Measurements from ENCODE around the gene SYT2.

The SYT2 gene

GRCh38 chr1:202700061-202700460, 10.2 kb downstream of the SYT2 start:
- no peak overlapping the region for H3K27ac ChIP-seq (ENCODE audit: low read depth, low read length)
- no peaks in the 10 kb centered on the region for H3K9me3 ChIP-seq (ENCODE audit: control insufficient read depth, insufficient read depth, low read length)
- no peak overlapping the region for H3K4me3 ChIP-seq (ENCODE audit: low read length)
- no peaks in the 10 kb centered on the region for H3K9me2 ChIP-seq (replicated peaks; ENCODE audit: control insufficient read depth, low read length)
- TF ChIP-seq CTCF (IDR thresholded peaks at IDR 0.05; ENCODE audit: low read depth, low read length, poor library complexity, severe bottlenecking) (no peak), EZH2phosphoT487 (IDR thresholded peaks at IDR 0.05; ENCODE audit: borderline replicate concordance, low read length) (no peak)
- H3K4me1 ChIP-seq (ENCODE audit: control insufficient read depth, low read length) = no peaks in the 10 kb centered on the region
- no peaks in the 10 kb centered on the region for H3F3A ChIP-seq (ENCODE audit: control insufficient read depth, insufficient read depth)
- no peaks in the 10 kb centered on the region for H4K20me1 ChIP-seq (ENCODE audit: control insufficient read depth, insufficient read depth, low read depth, low read length)
- no peaks in the 10 kb centered on the region for H3K79me2 ChIP-seq (ENCODE audit: control insufficient read depth, low read length)
- H3K36me3 ChIP-seq (ENCODE audit: control insufficient read depth, low read length) = no peaks in the 10 kb centered on the region
- peaks cover 12% of the 10 kb centered on the region; the same call in 1 of the 2 replicates for H3K27me3 ChIP-seq (ENCODE audit: control insufficient read depth, low read length)
- no peak overlapping the region for H3K4me2 ChIP-seq (ENCODE audit: low read length)

GRCh38 chr1:202698276-202698675, 12.0 kb downstream of the SYT2 start:
- no peak overlapping the region for H3K4me2 ChIP-seq (ENCODE audit: low read length)
- no peak for TF ChIP-seq EZH2phosphoT487 (IDR thresholded peaks at IDR 0.05; ENCODE audit: borderline replicate concordance, low read length)
- H3K27ac ChIP-seq (ENCODE audit: low read depth, low read length) = no peak overlapping the region
- no peaks in the 10 kb centered on the region for H3K9me2 ChIP-seq (replicated peaks; ENCODE audit: control insufficient read depth, low read length)
- H4K20me1 ChIP-seq (ENCODE audit: control insufficient read depth, insufficient read depth, low read depth, low read length) = no peaks in the 10 kb centered on the region
- H3K36me3 ChIP-seq (ENCODE audit: control insufficient read depth, low read length) = no peaks in the 10 kb centered on the region
- no peaks in the 10 kb centered on the region for H3K79me2 ChIP-seq (ENCODE audit: control insufficient read depth, low read length)
- no peaks in the 10 kb centered on the region for H3K4me1 ChIP-seq (ENCODE audit: control insufficient read depth, low read length)
- H3F3A ChIP-seq (ENCODE audit: control insufficient read depth, insufficient read depth) = no peaks in the 10 kb centered on the region
- no peaks in the 10 kb centered on the region for H3K27me3 ChIP-seq (ENCODE audit: control insufficient read depth, low read length)
- H3K4me3 ChIP-seq (ENCODE audit: low read length) = no peak overlapping the region
- no peaks in the 10 kb centered on the region for H3K9me3 ChIP-seq (ENCODE audit: control insufficient read depth, insufficient read depth, low read length)

- no peaks in the 10 kb centered on the region for H3K27me3 ChIP-seq (ENCODE audit: control insufficient read depth, low read length)
- no peaks in the 10 kb centered on the region for H3K36me3 ChIP-seq (ENCODE audit: control insufficient read depth, low read length)
- H3K79me2 ChIP-seq (ENCODE audit: control insufficient read depth, low read length) = no peaks in the 10 kb centered on the region
- no peaks in the 10 kb centered on the region for H3K9me2 ChIP-seq (replicated peaks; ENCODE audit: control insufficient read depth, low read length)
- H3K4me1 ChIP-seq (ENCODE audit: control insufficient read depth, low read length) = no peaks in the 10 kb centered on the region
- TF ChIP-seq EZH2phosphoT487 (IDR thresholded peaks at IDR 0.05; ENCODE audit: borderline replicate concordance, low read length) (no peak), CTCF (IDR thresholded peaks at IDR 0.05; ENCODE audit: low read depth, low read length, poor library complexity, severe bottlenecking) (no peak)
- no peak overlapping the region for H3K4me2 ChIP-seq (ENCODE audit: low read length)
- H4K20me1 ChIP-seq (ENCODE audit: control insufficient read depth, insufficient read depth, low read depth, low read length) = no peaks in the 10 kb centered on the region
- no peaks in the 10 kb centered on the region for H3F3A ChIP-seq (ENCODE audit: control insufficient read depth, insufficient read depth)
- no peak overlapping the region for H3K27ac ChIP-seq (ENCODE audit: low read depth, low read length)
- H3K9me3 ChIP-seq (ENCODE audit: control insufficient read depth, insufficient read depth, low read length) = no peaks in the 10 kb centered on the region
- no peak overlapping the region for H3K4me3 ChIP-seq (ENCODE audit: low read length)
These were observed 13.2 kb downstream of the SYT2 start for GRCh38 chr1:202697038-202697437.

- no peak overlapping the region for H3K4me3 ChIP-seq (ENCODE audit: low read length)
- peaks cover 2% of the 10 kb centered on the region; the same call in 1 of the 2 replicates for H3K27me3 ChIP-seq (ENCODE audit: control insufficient read depth, low read length)
- no peaks in the 10 kb centered on the region for H3K9me3 ChIP-seq (ENCODE audit: control insufficient read depth, insufficient read depth, low read length)
- H3F3A ChIP-seq (ENCODE audit: control insufficient read depth, insufficient read depth) = no peaks in the 10 kb centered on the region
- no peaks in the 10 kb centered on the region for H3K79me2 ChIP-seq (ENCODE audit: control insufficient read depth, low read length)
- no peak overlapping the region for H3K4me2 ChIP-seq (ENCODE audit: low read length)
- TF ChIP-seq EZH2phosphoT487 (IDR thresholded peaks at IDR 0.05; ENCODE audit: borderline replicate concordance, low read length) (no peak), CTCF (IDR thresholded peaks at IDR 0.05; ENCODE audit: low read depth, low read length, poor library complexity, severe bottlenecking) (no peak)
- no peaks in the 10 kb centered on the region for H3K36me3 ChIP-seq (ENCODE audit: control insufficient read depth, low read length)
- no peaks in the 10 kb centered on the region for H3K9me2 ChIP-seq (replicated peaks; ENCODE audit: control insufficient read depth, low read length)
- no peak overlapping the region for H3K27ac ChIP-seq (ENCODE audit: low read depth, low read length)
- H3K4me1 ChIP-seq (ENCODE audit: control insufficient read depth, low read length) = no peaks in the 10 kb centered on the region
- no peaks in the 10 kb centered on the region for H4K20me1 ChIP-seq (ENCODE audit: control insufficient read depth, insufficient read depth, low read depth, low read length)
These were observed 15.9 kb downstream of the SYT2 start for GRCh38 chr1:202694314-202694713.

Data from DOHH2 (cell line).